Stimulated activated CD4-positive, alpha-beta T cell treated with anti-CD3 and anti-CD28 coated beads, Interleukin-4, amount 100 ng/mL, for 24 hours (primary cell): ENCODE measurements around the gene FAM43A.

ENCODE experiments used
- DNase-seq: peaks from one replicate; pipeline ENCODE4 v3.0.0-alpha.2; 2020

Gene FAM43A, protein sequence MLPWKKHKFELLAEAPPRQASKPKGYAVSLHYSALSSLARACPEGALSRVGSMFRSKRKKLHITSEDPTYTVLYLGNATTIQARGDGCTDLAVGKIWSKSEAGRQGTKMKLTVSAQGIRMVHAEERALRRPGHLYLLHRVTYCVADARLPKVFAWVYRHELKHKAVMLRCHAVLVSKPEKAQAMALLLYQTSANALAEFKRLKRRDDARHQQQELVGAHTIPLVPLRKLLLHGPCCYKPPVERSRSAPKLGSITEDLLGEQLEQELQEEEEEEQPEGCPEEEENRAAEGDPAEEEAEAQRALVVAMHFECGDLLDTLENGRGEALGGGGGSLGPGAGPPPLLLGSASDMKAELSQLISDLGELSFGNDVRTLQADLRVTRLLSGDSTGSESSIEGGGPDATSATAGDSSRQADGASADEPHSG

DNA sequence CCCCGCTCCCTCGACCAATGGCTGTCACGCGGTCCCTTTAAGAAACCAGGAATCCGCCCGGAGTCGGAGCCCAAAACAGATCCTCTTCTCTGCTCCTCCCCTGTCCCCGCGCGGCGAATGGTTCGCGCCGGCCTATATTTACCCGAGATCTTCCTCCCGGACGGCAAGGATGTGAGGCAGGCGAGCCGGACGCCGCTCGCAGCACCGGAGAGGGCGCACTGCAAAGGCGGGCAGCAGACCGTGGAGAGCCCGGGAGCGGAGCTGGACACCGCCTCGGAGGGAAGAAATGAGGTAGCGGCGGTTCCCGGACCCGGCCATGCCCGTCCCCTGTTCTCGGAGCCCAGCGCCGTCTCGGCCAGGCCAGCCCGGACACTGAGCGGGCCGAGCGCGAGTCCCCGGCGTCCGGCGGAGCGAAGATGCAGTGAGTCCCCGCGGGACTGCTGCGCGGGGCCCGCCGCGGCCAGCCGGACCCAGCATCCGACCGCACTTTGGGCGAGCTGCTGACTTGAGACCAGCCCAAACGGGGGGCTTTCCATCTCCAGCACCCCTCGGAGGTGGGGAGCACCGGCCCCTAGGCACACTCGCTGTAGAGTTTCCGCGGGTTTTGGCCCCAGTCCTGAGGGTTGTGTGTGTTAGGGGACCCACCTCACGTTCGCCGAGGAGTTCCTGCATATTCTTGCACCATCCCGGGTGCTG lies at the start of gene FAM43A:
Gene FAM43A, plus strand, starts transcription at position 166 of the 696 bp plus-strand sequence. CDS start 944 bp downstream, outside the sequence.
- peak; percentile 82 for DNase-seq

DNA sequence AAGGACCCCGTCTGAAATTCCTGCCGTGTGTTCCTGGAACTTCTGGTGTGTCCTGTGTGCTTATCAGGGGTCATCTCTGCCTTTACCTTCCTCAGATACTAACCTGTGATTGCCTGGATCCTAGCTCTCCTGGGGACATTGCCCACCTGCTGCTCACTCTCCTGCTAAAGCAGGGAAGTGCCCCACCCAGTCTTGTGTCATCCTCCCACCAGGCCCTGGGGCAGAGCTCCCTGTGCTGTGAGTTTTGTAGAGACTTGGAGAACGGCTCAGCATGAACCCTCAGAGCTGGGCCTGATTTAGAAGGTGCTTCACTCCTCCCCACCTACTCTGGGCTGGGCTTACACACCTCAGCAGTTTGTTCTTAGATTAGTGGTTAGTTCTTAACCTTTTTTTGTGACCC lies 48.6 kb upstream of the FAM43A start:
- no peak for DNase-seq

DNA sequence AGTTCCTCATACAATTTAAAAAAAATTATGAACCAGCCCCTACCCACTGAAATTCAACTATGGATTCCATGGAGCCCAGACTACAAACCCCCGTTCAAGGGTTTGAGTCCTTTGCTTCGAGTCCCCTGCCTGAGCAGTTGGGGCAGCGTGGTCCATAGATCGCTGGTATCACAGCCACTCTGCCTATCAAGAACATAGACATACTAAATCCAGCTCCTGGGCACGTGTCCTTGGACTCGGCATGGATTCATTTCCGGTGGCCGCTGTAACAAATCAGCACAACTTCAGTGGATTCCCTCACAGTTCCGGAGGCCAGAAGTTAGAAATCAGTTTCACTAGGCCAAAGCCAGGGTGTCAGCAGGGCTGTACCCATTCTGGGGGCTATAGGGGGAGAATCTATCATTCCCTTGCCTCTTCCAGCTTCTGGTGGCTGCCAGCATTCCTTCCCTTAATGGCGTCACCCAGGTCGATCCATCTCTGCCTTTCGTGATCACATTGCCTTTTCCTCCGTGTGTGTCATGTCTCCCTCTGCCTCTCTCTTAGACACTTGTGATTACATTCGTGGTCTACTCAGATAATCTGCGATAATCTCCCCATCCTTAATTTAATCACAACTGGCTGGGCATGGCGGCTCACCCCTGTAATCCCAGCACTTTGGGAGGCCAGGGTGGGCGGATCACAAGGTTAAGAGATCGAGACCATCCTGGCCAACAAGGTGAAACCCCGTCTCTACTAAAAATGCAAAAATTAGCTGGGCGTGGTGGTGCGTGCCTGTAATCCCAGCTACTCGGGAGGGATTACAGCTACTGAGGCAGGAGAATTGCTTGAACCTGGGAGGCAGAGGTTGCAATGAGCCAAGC lies 47.9 kb upstream of the FAM43A start:
- no peak for DNase-seq

DNA sequence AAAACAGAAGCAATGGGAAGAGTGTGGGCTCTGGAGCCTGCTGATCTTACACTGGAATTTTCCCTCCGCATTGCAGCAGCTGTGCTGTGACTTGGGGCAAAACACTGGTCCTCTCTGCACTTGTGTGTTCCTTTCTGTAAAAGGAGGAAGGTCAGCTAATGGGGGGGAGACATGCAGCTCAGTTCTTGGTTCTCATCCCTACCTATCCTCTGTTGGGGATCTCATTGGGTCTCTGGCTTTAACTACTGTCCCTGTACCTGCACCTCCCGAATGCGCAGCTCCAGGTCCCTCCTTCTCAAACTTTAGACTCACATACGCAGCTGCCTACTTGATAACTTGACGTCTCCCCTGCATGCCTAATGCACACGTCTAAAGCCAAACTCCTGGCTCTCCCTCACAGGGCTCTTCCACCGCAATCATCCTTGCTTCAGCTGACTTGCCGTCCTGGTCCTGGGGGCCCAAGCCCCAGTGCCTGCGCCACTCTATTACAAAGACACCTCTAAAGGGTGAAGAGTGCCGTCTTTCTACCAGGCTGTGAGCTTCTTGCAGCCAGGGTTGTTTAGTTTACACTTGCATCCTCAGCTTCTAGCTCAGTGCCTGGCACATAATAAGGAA lies 46.6 kb upstream of the FAM43A start:
- no peak for DNase-seq

DNA sequence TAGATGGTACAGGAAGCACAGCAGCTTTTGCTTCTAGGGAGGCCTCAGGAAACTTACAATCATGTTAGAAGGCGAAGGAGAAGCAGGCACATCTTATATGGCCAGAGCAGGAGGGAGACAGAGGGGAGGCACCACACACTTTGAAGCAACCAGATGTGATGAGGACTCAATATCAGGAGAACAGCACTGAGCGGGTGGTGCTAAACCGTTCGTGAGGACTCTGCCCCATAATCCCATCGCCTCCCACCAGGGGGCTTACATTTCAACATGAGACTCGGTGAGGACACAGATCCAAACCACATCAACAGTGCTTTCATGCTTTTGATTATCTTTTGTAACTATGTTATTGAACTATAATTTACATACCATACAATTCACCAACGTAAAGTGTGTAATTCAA lies 44.9 kb upstream of the FAM43A start:
- peak; percentile 20 for DNase-seq

DNA sequence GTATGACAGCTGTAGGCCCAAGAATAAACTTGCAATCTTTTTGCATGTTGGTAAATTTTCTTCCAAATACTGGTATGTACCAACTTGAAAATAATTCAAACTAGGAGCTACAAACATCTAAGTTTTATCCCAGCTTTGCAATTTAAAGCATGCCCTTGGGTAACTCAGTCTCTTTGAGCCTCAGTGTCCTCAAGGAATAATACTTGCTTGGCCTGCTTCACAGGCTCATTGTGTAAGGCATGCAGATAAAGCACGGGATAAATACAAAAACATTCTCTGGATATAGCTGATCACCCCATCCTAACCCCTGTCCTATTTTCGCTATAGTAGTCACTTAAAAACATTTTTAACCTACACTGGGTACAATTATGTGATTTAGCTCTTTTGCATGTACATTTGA lies 42.9 kb upstream of the FAM43A start:
- no peak for DNase-seq

DNA sequence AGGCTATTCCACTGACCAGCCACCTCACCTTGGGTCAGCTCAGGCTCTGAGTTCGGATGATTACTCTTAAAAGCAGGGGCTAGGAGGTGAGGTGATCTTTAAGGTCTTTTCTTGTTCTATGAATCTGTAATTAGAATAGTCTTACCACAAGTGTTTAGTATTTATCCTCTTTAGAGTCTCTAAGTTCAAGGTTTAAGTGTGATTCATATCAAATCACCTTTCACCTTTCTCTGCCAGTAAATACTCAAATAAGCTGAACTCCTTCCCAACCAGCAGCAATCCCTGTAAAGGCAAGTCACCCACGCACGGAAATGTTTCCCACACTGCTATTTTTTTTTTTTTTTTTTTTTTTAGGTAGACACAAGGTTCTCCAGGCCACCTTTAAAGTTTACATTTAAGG lies 37.9 kb upstream of the FAM43A start:
- no peak for DNase-seq

DNA sequence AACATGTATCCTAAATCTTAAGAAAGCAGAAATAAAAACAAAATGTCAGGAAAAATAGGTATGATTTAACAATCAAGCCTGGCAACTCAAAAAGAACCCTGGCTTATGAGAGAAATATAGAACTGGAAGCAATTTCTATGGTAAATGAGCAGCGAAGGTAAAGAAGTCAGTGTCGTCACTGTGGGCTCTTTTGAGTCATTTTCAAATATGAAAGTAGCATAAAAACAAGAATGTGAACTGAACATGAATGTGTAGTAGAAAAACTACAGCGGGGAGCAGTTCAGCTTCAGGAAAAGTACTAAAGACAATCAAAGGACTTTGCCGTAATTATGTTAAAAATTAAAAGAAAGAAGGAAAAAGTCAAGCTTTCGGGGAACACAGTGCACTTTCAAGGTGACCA lies 31.2 kb upstream of the FAM43A start:
- DNase-seq: no peak

DNA sequence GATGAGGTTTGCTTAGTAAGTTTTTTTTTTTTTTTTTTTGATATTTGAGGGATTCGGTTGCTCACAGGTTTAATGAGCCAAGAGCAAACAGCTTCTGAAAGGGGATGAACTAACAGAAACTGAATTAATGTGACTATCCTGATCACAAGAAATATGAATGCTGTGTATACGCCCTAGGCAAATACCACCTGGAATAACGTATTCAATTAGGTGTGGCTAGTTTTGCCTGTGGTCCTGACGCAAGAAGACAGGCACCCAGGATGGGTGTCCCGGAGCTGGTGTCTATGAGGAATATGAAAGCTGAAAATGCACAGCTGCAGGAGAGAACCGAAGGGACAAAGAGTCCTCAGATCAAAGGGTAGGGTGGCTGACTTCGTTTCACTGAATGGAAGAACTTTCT lies 28.2 kb upstream of the FAM43A start:
- DNase-seq: no peak

DNA sequence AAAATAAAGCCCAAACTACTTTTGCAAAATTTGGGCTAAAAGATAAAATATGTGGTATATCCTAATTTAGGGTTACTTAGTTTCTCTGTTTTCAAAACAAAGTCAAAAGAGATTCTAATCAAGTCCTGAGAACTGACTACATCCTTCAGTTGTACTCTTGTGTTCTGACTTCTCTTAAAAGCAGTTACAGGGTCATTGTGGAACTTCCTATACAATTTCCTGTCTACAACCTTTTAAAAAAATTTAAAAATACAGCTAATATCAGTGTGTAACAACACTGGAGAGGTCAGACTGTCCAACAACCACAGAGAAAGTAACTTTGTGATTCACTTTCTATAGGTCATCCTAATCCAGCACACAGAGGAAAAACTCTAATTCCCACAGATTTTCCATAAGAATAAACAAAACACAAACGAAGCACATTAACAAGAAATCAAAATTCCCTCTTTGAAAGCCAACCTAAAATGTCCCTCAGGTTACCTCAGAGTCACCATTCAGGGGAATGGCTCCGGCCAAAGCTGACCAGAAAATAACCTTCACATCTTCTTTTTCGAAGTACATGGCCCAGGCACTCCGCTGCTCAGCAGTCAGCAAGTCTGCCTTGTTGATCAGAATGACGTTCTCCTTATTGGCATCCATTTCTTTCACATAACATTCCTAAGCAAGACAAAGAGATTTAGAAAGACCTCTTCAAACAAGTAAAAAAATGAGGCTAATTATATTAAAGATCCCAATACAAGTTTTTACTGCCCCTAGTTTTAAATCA lies 27.0 kb upstream of the FAM43A start:
- no peak for DNase-seq

DNA sequence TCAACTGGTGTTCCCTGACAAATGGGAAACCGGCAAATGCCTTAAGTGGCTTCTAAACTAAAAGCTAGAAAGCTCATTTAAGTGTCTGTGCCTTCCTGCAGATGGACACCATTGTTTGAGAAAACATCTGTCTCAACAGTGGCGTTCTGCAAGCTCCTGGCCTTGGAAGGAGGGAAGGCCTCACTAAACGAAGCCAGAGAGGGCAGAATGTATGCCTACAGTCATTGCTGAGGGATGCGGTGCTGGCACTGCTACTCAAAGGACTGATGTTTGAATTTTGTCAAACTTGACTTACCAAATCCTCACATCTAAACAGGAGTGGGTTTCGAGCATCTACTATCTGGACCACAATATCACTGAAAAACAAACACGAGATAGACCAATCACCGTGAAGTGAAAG lies 25.9 kb upstream of the FAM43A start:
- DNase-seq: no peak

DNA sequence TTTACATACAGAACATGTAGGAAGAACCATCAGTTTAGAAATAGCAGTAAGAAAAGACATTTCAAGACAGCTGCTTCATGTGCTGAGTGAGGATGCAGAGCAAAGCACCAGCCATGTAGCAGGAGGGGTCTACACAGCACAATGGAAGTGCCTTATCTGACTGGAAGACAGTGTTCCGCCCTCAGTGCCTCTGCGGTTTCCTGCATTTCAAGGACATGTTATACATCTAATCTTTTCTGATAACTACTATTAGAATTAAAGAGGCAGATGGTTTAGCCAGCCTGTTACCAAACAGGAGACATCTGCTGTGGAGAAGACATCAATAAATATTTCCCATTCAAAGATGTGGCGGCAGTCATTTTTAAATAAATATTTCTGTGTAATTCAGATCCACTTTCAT lies 24.3 kb upstream of the FAM43A start:
- DNase-seq: no peak

DNA sequence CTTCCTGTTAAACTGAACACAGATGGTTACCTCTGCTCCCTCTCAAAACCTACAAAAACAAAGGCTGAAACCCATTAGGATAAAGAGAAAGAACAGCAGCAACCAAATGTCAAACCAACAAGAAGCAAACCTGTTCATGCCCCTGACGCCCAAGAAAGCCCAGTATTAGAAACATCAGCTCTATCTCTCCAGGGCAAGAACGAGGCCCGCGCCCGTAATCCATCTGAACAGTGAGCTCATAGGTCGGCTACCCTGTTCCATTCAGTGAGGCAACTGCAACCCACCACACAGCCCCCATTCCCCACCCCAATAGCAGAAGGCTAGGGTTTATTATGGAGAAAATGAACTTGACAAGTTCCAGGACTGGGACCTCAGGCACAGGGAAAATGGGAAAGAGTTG lies 23.7 kb upstream of the FAM43A start:
- no peak for DNase-seq

DNA sequence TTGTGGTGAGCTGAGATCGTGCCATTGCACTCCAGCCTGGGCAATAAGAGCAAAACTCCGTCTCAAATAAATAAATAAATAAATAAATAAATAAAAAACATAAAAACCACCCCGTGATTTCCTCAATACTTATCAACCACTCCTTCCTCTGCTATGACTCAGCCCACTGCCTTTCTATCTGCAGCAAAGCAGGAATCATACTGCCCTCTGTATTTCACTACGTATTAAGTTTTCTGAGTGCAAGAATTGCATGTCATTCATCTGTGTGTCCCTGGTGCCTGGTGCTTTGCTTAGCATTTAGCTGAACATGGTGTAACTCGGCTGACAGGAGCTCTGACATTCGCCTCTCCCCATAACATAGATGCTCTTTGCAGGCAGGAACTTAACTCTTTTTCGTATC lies 20.8 kb upstream of the FAM43A start:
- DNase-seq: no peak

DNA sequence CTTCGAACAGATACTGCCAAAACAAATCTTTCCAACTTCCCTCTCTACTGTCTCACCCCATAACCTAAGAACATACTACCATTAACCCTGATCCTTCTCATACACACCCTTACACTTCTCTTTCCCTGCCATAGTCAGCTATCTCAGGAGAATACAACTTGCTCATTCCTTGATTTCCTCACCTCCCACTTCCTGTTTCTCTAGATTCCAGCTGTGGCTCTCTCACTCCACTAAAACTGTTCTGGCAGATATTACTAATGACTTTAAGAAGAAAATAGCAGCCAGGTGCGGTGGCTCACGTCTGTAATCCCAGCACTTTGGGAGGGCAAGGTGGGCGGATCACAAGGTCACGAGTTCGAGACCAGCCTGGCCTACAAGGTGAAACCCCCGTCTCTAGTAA lies 18.3 kb upstream of the FAM43A start:
- DNase-seq: no peak

DNA sequence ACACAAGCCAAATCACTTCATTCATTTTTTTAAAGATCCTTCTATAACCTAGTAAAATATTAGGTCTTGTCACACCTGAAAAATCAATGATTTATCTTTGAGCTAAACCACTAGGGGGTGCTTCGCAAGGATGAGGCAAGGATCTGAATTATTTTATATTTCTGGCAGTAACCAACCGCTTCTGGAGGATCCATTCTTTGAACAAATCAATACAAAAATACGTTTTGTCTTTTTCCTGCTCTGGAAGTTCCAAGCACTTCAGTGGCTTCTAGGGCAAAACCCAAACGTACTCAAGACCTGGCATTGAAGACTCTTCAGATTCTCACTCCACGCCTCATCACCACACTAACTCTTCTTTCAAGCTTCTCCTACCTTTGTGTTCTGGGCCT lies 14.2 kb upstream of the FAM43A start:
- DNase-seq: peak; percentile 36

DNA sequence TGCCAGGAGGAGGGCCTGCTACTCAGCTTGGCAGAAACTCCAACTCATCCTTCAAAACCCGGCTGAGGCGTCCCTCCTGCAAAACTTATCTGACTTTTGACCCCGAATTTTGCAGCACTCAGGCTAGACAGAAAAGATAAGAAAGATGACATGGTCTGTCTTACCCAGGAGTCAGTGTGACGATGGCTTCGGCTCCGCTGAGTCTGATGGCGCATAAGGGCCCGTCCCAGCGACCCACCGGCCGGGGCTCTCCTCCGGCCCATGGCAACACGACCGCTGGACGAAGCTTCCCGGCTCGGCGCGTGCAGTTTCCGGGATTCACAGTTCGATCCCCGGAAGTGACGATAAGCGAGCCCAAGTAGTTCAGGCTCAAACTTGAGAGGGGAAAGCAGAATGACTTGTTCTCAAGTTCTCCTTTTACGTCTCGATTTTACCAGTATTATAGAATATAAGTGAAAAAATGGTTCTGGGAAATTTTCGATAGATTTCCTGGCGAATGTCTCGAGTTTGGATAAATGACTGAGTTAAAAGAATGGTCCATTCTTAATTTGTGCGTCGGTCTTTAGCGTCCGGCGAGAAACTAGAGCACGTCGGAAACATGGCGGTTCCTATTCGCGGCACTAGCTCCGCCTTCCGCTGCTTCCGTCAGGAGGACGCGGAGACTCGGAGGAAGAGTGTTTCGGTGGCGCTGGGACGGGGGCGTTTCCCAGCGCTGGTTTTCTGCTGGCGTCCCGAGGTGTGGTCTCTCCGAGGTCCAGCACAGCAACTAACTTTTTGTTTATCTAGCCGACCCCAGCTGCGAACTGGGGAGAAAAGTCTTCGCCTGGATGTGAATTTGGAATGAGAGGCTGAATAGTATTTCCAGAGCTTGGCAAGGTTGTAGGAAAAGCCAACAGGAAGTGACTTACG lies 13.5 kb upstream of the FAM43A start, which contains the start of gene LSG1:
Gene LSG1, minus strand, starts transcription at position 292 of the 909 bp plus-strand sequence. Its CDS starts 29 bp downstream, at position 263.
- DNase-seq: peak; percentile 90

DNA sequence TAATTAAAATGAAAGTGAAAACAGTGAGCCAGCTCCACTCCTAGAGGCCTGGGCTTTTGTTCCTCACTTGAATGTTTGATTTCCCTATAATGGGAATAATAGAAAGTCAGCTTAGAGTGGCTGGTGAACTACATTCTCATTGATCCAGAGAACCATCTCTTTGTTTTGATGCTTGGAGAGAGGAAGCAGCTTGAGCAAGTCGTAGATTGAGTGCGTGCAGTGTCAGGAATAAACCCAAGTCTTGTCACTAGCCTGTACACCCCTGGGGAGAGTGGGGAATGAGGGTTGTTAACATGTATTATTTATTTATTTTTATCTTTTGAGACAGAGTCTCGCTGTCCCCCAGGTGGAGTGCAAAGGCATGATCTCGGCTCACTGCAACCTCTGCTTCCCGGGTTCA lies 12.8 kb upstream of the FAM43A start:
- DNase-seq: no peak

DNA sequence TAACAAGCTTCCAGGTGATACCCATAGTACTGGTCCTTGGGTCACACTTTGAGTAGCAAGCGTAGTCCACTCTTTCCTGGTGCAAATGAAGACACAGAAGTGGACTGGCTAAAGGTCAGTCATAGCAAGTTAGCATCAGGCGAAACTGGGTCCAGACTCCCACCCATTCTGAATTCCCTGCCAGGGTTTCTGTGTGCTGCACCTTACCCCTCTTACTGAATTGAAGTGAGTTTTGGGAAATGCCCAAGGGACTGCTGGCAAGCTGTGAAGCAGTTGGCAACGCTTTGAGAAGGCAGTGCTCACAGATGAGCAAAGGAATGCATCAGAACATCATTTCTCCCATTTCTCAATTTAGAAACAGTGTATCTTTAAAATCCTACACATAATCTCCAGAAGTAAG lies 11.9 kb upstream of the FAM43A start:
- DNase-seq: no peak

DNA sequence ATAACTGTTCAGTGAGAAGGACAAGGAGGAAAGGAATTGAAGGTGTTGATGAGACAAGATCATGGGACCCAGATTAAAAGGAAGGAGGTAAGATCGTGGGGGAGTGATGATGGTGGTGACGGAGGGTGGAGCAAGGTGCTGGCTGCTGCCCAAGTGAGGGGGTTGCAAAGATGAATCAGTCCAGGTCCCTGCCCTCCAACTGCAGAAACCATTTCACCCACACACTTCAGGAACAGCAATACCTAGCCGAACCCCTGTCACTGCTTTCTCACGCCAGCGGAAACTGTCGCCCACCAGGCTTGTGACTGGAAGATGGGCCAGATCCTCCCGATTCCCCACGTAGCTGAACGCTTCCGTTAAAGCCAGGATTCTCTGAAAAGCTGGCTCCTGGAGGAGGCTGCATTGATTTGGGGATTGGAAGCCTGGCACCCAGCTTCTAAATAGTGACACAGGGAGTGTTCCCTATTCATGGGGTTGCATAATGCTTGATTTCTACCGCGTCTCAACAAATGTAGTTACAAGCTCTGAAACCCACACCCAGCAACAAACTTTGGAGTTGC lies 10.5 kb upstream of the FAM43A start:
- DNase-seq: peak; percentile 84

DNA sequence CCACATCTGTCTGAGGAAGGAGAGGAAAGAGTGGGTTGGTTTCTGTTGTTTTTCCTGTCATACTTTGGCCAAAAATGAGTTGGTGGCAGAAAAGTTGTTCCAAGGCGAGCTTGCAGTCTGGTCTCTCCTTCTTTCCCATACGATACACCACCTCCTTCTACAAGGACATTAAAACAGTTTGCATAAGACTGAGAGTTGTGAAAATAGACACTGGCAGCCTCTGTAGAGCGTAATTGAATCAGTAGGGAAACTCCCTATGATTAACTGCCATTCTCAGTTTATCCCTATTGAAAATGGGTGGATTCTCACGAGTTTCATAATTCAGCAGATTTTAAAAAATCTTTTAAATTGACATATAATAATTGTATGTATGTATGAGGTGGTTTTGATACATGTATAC lies 10.0 kb upstream of the FAM43A start:
- peak; percentile 20 for DNase-seq
